K562 (cell line): ENCODE measurements around the gene ABCA1. TPM values are rescaled to one million over a fixed set of nuclear protein-coding genes. Genes with fewer than 3 reads are reported as not detected.

Source experiments
- ATAC-seq: fragments of 200-7000 bp; cut with Tn5 transposase; 3 replicates; pipeline ENCODE4 v1.9.1; 2020; ENCODE audit warnings: moderate library complexity
- BruUV-seq: library from RNA; stranded (reverse); fragments of 400-500 nt; replicated peaks from 2 replicates; lab custom pipeline; 2021; lab: Mats Ljungman, UMichigan
- CTCF ChIA-PET: fragments of 300-600 bp; formaldehyde crosslinking; extraction: SDS; loops from one replicate; lab custom pipeline; 2021; ENCODE audit warnings: low intra/inter-chr PET ratio; lab: Yijun Ruan, JAX
- POLR2A ChIA-PET: fragments of 300-600, 350-650 bp; sonication (Branson Sonifier 250); formaldehyde crosslinking; extraction: SDS; loops from one replicate; lab custom pipeline; 2021; ENCODE audit warnings: antibody characterized with exemption, inconsistent platforms; lab: Yijun Ruan, JAX
- DNase-seq, 4 experiments: peaks; one replicate each; pipeline versions ENCODE4 v3.0.0 to v3.0.0-alpha.2; 2011 to 2018; ENCODE audit warnings: low spot score in 3 of 4, mixed read lengths in 3 of 4; ENCODE audit errors: extremely low read depth in 1 of 4
- FAIRE-seq: peaks from 2 replicates; lab custom pipeline; 2011; peaks lifted over from hg19 to GRCh38; lab: Jason Lieb, UNC
- H2AFZ ChIP-seq: 2 replicates; pipeline ENCODE4 v1.6.0; 2011; ENCODE audit warnings: low read depth, low read length, control low read depth, inconsistent platforms
- H3K27ac ChIP-seq: fragments of 200-600 bp; 3 replicates; pipeline ENCODE4 v1.8.0; 2011; ENCODE audit warnings: low read depth, mild to moderate bottlenecking, control low read depth, inconsistent platforms, low read length, moderate library complexity, mixed read lengths; ENCODE audit errors: extremely low read depth
- H3K27me3 ChIP-seq, 2 experiments: fragments of 300-600 bp in 1 of 2; 2 replicates in 1 of 2; 3 replicates in 1 of 2; pipeline versions ENCODE4 v1.6.0 to v1.8.0; 2011; ENCODE audit warnings: inconsistent platforms in 2 of 2, low read length in 2 of 2, mild to moderate bottlenecking in 1 of 2, mixed read lengths in 1 of 2, moderate library complexity in 1 of 2; ENCODE audit not compliant: control insufficient read depth in 2 of 2, insufficient read depth in 2 of 2
- H3K36me3 ChIP-seq: fragments of 300-600 bp; 3 replicates; pipeline ENCODE4 v1.8.0; 2011; ENCODE audit warnings: mild to moderate bottlenecking, low read length, inconsistent platforms; ENCODE audit not compliant: control insufficient read depth, insufficient read depth
- H3K4me1 ChIP-seq, 2 experiments: fragments of 200-600 bp in 1 of 2; replicated peaks in 1 of 2; 2 replicates in 1 of 2; 3 replicates in 1 of 2; pipeline versions ENCODE4 v1.5.1 to v1.8.0; 2011; ENCODE audit warnings: inconsistent platforms in 2 of 2, low read length in 2 of 2, mild to moderate bottlenecking in 1 of 2, mixed read lengths in 1 of 2, moderate library complexity in 1 of 2; ENCODE audit not compliant: control insufficient read depth in 2 of 2, insufficient read depth in 2 of 2
- H3K4me2 ChIP-seq: 2 replicates; pipeline ENCODE4 v1.6.1; 2011; ENCODE audit warnings: low read length, control low read depth, inconsistent platforms, mixed read lengths; ENCODE audit not compliant: insufficient read depth
- H3K4me3 ChIP-seq: fragments of 200-600 bp; sonication (generic), shearing (Covaris generic); 2 replicates; pipeline ENCODE4 v1.5.1; 2016; ENCODE audit warnings: control low read depth, inconsistent platforms
- H3K79me2 ChIP-seq: fragments of 200-600 bp; 3 replicates; pipeline ENCODE4 v1.8.0; 2011; ENCODE audit warnings: low read length, inconsistent platforms; ENCODE audit not compliant: control insufficient read depth, insufficient read depth
- H3K9ac ChIP-seq, 2 experiments: 2 replicates each; pipeline versions ENCODE4 v1.6.0 to v1.6.1; 2011; ENCODE audit warnings: low read depth in 2 of 2, low read length in 2 of 2, control low read depth in 1 of 2, inconsistent platforms in 1 of 2, mild to moderate bottlenecking in 1 of 2, mixed read lengths in 1 of 2; ENCODE audit not compliant: insufficient read depth in 1 of 2
- H3K9me1 ChIP-seq: one replicate; pipeline ENCODE4 v1.6.0; 2011; ENCODE audit warnings: inconsistent platforms, mild to moderate bottlenecking, low read length, moderate library complexity; ENCODE audit not compliant: control insufficient read depth, insufficient read depth
- H3K9me3 ChIP-seq: replicated peaks from 2 replicates; pipeline ENCODE4 v1.5.1; 2011; ENCODE audit warnings: low read depth, low read length, inconsistent platforms; ENCODE audit not compliant: control insufficient read depth, insufficient read depth
- H4K20me1 ChIP-seq: replicated peaks from 2 replicates; pipeline ENCODE4 v1.6.1; 2011; ENCODE audit warnings: low read length, inconsistent platforms, mixed read lengths; ENCODE audit not compliant: control insufficient read depth, insufficient read depth
- CBX8 ChIP-seq: fragments of 200-600 bp; sonication (generic); IDR thresholded peaks from 2 replicates; pipeline ENCODE4 v1.6.1; 2012; ENCODE audit warnings: borderline replicate concordance, mixed run types, low read depth, mild to moderate bottlenecking, moderate library complexity, mixed read lengths, low read length, control low read depth, inconsistent platforms; ENCODE audit not compliant: poor library complexity, severe bottlenecking; ENCODE audit errors: extremely low read depth
- NRF1 ChIP-seq, 2 experiments: fragments of 450-650 bp; IDR thresholded peaks in 1 of 2; conservative IDR thresholded peaks in 1 of 2; 2 replicates each; pipeline ENCODE4 v1.6.1; 2014; ENCODE audit warnings: mild to moderate bottlenecking in 2 of 2
- RAD21 ChIP-seq, 2 experiments: fragments of 250-450 bp in 1 of 2; fragments of 450-650 bp in 1 of 2; sonication (Bioruptor Pico) in 1 of 2; formaldehyde crosslinking in 1 of 2; IDR thresholded peaks in 1 of 2; conservative IDR thresholded peaks in 1 of 2; 2 replicates each; pipeline versions ENCODE4 v1.4.0 to v1.8.0; 2020 to 2022; ENCODE audit warnings: mild to moderate bottlenecking in 2 of 2, moderate library complexity in 1 of 2
- SNAPC5 ChIP-seq: fragments of 250-450 bp; sonication (Bioruptor Pico); IDR thresholded peaks from 2 replicates; pipeline ENCODE4 v1.8.0; 2021; ENCODE audit warnings: moderate library complexity, mild to moderate bottlenecking, inconsistent platforms
- SP2 ChIP-seq: IDR thresholded peaks from 2 replicates; pipeline ENCODE4 v1.6.1; 2011; ENCODE audit warnings: mild to moderate bottlenecking, low read depth, low read length, moderate library complexity; ENCODE audit not compliant: poor library complexity, severe bottlenecking; ENCODE audit errors: extremely low read depth
- TAF9B ChIP-seq: fragments of 450-650 bp; IDR thresholded peaks from 2 replicates; pipeline ENCODE4 v1.6.1; 2018; ENCODE audit warnings: mild to moderate bottlenecking; ENCODE audit not compliant: partially characterized antibody
- U2AF2 ChIP-seq: fragments of 200-400 bp; formaldehyde crosslinking; optimal IDR thresholded peaks from 2 replicates; pipeline ENCODE3; 2017; ENCODE audit warnings: low read depth, mild to moderate bottlenecking, low read length
- ZNF318 ChIP-seq, 2 experiments: fragments of 450-650 bp; IDR thresholded peaks; 2 replicates each; pipeline ENCODE4 v1.6.1; 2016; ENCODE audit warnings: mild to moderate bottlenecking in 2 of 2, borderline replicate concordance in 1 of 2, low read depth in 1 of 2, moderate library complexity in 1 of 2
- ZNF707 ChIP-seq: fragments of 250-450 bp; sonication (Bioruptor Pico); conservative IDR thresholded peaks from 2 replicates; pipeline ENCODE4 v1.8.0; 2022; ENCODE audit warnings: inconsistent platforms, mild to moderate bottlenecking, moderate library complexity
- WGBS: fragments of 100-300 bp; shearing (Covaris generic); methylation state at CpG from one replicate; pipeline ENCODE4 v1.1.6; 2016; ENCODE audit warnings: low coverage, mixed read lengths; ENCODE audit not compliant: insufficient coverage; ENCODE audit errors: missing lambda C conversion rate; 5-methylcytosine and 5-hydroxymethylcytosine counted together
- in situ Hi-C: fragments of 300-500 bp; cut with MboI; formaldehyde crosslinking; loops from 4 replicates; pipeline ENCODE4 v1.15.0; 2018; ENCODE audit warnings: inconsistent platforms, mixed read lengths
- intact Hi-C: fragments of 100-400 bp; cut with micrococcal nuclease; formaldehyde crosslinking; loops from 2 replicates; pipeline ENCODE4 v1.14.2; 2022
- polyA plus RNA-seq, 8 experiments: library from polyadenylated mRNA; depleted of rRNA in 4 of 8; stranded (reverse) in 5 of 8; unstranded in 3 of 8; fragments of >200 nt; fragmentation: Nextera tagmentation in 2 of 8; fragmentation: Illumina TruSeq in 1 of 8; extraction: Ambion mirVana in 2 of 8; extraction: Trizol in 1 of 8; gene quantifications; 2 replicates each; pipeline versions ENCODE4 v1.2.1 to v1.2.3, GENCODE V29; 2011 to 2014; ENCODE audit warnings: inconsistent platforms in 1 of 8, missing spikeins in 1 of 8
- total RNA-seq, 7 experiments: library from RNA; depleted of rRNA in 6 of 7; stranded (reverse); fragments of >200 nt in 6 of 7; fragmentation: Illumina TruSeq in 2 of 7; extraction: Trizol in 2 of 7; gene quantifications; 2 replicates each; pipeline versions ENCODE4 v1.2.1 to v1.2.3, GENCODE V29; 2011 to 2021; ENCODE audit warnings: low replicate concordance in 1 of 7

ABCA1 gene
- total and polyA plus RNA-seq, 9 of the 15 experiments (the other 6 are each of a cell fraction or from before 2014, with no cell fraction given), result under 0.01 to 0.18 (median 0.02) TPM; not detected in 5

- no TSS peak for BruUV-seq
- H3K36me3 ChIP-seq, result no peaks in the 10 kb centered on the region
- WGBS, result 4% methylated on average over 2 of the region's 2 CpGs
- TF ChIP-seq ZNF707 (CRISPR knock-in tag) (no peak), RAD21 (CRISPR knock-in tag; conservative IDR thresholded peaks at IDR 0.05 in 1 of 2, IDR thresholded peaks at IDR 0.05 in 1 of 2) (no peak), NRF1 (conservative IDR thresholded peaks at IDR 0.05 in 1 of 2, IDR thresholded peaks at IDR 0.05 in 1 of 2) (no peak), U2AF2 (no peak), CBX8 (no peak), SP2 (no peak), ZNF318 (IDR thresholded peaks at IDR 0.05; ENCODE audit: borderline replicate concordance in 1 of 2, low read depth in 1 of 2) (no peak), TAF9B (no peak), SNAPC5 (CRISPR knock-in tag) (no peak)
- POLR2A ChIA-PET, result no interaction called here
- in situ Hi-C loops (loop anchor here (10.0 kb wide), 1 partner anchor 621 kb away; no protein-coding TSS in a partner anchor), intact Hi-C loops (loop anchor here (5.0 kb wide), 1 partner anchor 208 kb away; no protein-coding TSS in a partner anchor)
- H3K4me2 ChIP-seq, result no peak overlapping the region
- no peaks in the 10 kb centered on the region for H3K9me1 ChIP-seq
- no peaks in the 10 kb centered on the region for H3K79me2 ChIP-seq
- H3K27me3 ChIP-seq, result peaks cover 3 to 10% of the 10 kb centered on the region in 2 experiments; a peak in 3 of 5 replicates
- DNase-seq, result no peak
- FAIRE-seq, result no peak
- H3K9ac ChIP-seq, result no peak overlapping the region
- ATAC-seq, result no peak
- CTCF ChIA-PET, result interaction anchor here (0.7 kb wide), 1 partner anchor 182 kb away, joined by 3 read pairs; no protein-coding TSS in a partner anchor
- H3K4me3 ChIP-seq, result no peak overlapping the region
- no peak overlapping the region for H2AFZ ChIP-seq
- no peaks in the 10 kb centered on the region for H3K4me1 ChIP-seq
- H3K27ac ChIP-seq, result no peak overlapping the region
- no peaks in the 10 kb centered on the region for H3K9me3 ChIP-seq
- H4K20me1 ChIP-seq, result no peaks in the 10 kb centered on the region
Observed at GRCh38 chr9:104784098-104784497, 143.9 kb downstream of the ABCA1 start.
